ENCODE data around the gene FSD2. TPM values are rescaled to one million over a fixed set of nuclear protein-coding genes. Genes with fewer than 3 reads are reported as not detected.

FSD2 gene
- total RNA-seq, 4 donors from 2014 or later, result not detected

DNA sequence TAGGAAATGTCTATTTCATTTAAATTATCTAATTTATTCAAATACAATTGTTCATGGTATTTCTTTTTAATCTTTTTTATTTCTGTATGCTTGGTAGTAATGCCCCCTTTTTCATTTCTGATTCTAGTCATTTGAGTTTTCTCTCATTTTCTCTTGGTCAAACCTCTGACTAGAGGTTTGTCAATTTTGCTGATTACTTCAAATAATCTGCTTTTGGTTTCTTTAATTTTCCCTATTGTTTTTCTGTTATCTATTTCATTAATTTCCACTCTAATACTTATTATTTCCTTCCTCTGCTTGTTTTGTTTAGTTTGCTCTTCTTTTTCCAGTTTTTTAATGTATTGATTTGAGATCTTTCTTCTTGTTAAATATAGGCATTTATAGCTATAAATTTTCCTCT lies 12.1 kb downstream of the FSD2 start:
- TF ChIP-seq, protein P1, sequence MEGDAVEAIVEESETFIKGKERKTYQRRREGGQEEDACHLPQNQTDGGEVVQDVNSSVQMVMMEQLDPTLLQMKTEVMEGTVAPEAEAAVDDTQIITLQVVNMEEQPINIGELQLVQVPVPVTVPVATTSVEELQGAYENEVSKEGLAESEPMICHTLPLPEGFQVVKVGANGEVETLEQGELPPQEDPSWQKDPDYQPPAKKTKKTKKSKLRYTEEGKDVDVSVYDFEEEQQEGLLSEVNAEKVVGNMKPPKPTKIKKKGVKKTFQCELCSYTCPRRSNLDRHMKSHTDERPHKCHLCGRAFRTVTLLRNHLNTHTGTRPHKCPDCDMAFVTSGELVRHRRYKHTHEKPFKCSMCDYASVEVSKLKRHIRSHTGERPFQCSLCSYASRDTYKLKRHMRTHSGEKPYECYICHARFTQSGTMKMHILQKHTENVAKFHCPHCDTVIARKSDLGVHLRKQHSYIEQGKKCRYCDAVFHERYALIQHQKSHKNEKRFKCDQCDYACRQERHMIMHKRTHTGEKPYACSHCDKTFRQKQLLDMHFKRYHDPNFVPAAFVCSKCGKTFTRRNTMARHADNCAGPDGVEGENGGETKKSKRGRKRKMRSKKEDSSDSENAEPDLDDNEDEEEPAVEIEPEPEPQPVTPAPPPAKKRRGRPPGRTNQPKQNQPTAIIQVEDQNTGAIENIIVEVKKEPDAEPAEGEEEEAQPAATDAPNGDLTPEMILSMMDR (IDR thresholded peaks at IDR 0.05), result no peak
- ATAC-seq (ENCODE audit: low FRiP score) (no peak), DNase-seq (ENCODE audit: low spot score) (no peak)

DNA sequence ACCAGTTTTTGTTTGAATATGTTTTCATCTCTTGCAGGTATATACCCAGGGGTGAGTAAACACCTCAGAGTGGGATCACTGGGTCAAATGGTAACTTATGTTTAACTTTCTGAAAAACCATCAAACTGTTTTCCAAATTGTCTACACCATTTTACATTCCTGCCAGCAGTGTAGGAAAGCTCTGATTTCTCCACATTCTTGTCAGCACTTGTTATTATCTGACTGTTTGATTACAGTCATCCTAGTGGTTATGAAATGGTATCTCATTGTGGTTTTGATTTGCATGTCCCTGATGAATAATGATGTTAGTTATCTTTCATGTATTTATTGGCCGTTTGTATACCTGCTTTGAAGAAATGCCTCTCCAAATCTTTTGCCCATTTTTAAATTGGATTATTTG lies 13.8 kb downstream of the FSD2 start:
- DNase-seq (ENCODE audit: low spot score) (no peak), ATAC-seq (ENCODE audit: low FRiP score) (no peak)
- TF ChIP-seq, protein P1 (IDR thresholded peaks at IDR 0.05), result no peak

DNA sequence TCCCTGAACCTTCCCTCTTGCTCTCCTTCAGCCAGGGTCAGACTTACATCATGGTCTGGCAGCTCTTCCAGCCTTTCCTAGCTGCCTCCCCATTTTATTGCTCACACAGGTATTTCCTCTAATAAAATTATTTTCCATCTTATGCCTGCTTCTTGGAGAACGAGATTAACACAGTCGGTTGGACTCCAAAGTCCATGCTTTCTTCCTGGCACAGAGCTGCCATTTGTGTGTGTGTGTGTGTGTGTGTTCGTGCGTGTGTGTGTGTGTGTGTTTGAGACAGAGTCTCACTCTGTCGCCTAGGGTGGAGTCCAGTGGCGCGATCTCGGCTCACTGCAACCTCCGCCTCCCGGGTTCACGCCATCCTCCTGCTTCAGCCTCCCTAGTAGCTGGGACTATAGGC lies 15.5 kb downstream of the FSD2 start:
- no peak for DNase-seq (ENCODE audit: low spot score)
- ATAC-seq (ENCODE audit: low FRiP score), result no peak
- TF ChIP-seq, protein P1 (IDR thresholded peaks at IDR 0.05), result no peak

DNA sequence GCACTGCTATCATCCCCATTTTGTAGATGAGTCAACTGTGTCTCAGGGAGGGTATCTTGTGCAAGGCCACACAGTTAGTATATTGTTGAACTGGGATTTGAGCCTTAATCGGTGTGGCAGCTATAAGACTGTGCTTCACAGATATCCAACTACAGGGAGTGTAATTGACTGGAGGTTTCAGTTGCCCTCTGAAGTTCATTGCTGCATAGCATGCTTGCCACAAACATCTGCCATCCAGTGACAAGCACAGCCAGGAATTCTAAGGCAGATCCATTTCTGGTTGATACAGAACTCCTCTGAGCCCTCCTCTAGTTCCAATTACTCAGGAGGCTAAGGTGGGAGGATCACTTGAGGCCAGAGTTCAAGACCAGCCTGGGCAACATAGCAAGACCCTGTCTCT lies 16.4 kb downstream of the FSD2 start:
- DNase-seq (ENCODE audit: low spot score) (no peak), ATAC-seq (ENCODE audit: low FRiP score) (no peak)
- TF ChIP-seq, protein P1 (IDR thresholded peaks at IDR 0.05), result no peak

DNA sequence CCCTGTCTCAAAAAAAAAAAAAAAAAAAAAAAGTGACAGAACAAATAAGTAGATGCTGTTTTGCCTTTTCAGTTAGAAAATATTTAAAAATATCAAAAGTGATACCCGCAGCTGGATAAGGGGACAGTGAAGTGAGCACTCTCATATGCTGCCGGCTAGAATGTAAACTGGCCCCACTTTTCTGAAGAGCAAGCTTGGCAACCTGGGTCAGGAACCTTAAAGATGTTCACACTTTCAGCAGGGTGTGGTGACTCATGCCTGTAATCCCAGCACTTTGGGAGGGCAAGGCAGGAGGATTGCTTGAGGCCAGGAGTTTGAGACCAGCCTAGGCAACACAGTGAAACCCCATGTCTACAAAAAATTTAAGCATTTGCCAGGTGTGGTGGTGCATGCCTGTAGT lies 17.4 kb downstream of the FSD2 start:
- DNase-seq (ENCODE audit: low spot score), result no peak
- TF ChIP-seq, protein P1 (IDR thresholded peaks at IDR 0.05), result no peak
- ATAC-seq (ENCODE audit: low FRiP score), result no peak

DNA sequence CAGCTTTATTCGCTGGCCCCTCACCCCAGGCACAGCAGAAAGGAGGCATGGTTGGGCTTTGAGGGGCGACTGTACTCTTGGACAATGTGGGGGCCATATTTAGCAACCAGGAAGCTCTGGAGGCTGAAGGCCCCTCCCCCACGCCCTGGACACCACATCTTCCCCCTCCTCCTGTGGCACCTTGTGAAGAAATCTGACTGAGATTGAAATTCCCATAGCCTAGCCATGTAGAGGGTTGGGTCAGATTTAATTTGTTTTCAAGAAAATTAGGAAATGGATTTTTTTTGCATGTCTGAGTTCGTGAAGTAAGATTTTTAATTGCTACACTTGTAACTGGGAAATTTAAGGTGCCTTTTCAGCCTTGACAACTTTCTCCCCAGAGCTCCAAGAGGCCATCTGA lies 24.5 kb downstream of the FSD2 start:
- ATAC-seq (ENCODE audit: low FRiP score) (no peak), DNase-seq (ENCODE audit: low spot score) (no peak)
- TF ChIP-seq, protein P1 (IDR thresholded peaks at IDR 0.05), result no peak

DNA sequence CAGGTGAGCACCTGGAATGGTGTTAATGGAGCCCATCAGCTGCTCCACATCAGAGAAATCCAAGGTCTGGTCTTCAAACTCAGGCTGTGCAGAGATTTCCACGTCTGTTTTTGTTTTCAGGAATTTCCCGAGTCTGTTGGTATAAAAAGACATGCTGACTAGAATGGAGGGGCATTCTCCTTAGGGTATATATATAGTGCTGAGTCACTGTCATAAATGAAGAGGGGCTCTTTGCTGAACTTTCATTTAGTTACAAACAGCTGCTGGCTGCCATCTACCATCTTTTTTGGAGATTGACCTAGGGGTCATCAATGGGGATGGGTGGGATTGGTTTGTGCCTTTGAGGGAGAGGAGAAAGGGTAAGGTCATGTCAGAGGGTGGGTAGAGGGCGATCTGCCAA lies 27.1 kb downstream of the FSD2 start:
- no peak for DNase-seq (ENCODE audit: low spot score)
- TF ChIP-seq, protein P1 (IDR thresholded peaks at IDR 0.05), result no peak
- ATAC-seq (ENCODE audit: low FRiP score), result no peak

Measured in omental fat pad (tissue), 4 donors.